Measurements from ENCODE around the gene TIMP2.

- no peak for TF ChIP-seq EZH2 (IDR thresholded peaks at IDR 0.05; ENCODE audit: borderline replicate concordance, low read depth, low read length, poor library complexity, severe bottlenecking)
- no peak for TF ChIP-seq CTCF (conservative IDR thresholded peaks at IDR 0.05; ENCODE audit: low read depth, low read length)
Observed at GRCh38 chr17:78966910-78967600, 41.9 kb upstream of the TIMP2 start.

Data from A673 (cell line).